ENCODE data around the gene ADPRM. TPM values are rescaled to one million over a fixed set of nuclear protein-coding genes. Genes with fewer than 3 reads are reported as not detected.

ADPRM gene
- total and polyA plus RNA-seq, 12 donors, result 3.5 to 7.3 (median 4.6) TPM

- intact Hi-C loops (cut with DNase I), result no loop called here
- Histone ChIP-seq H3K36me3 (peaks cover 0 to 9% (median 0%) of the 10 kb centered on the region in 9 donors), H3K4me1 (peaks cover 0 to 6% (median 0%) of the 10 kb centered on the region in 9 donors), H3K9me3 (no peaks in the 10 kb centered on the region), H3K27me3 (no peaks in the 10 kb centered on the region), H3K4me3 (no peak within 1 kb of the TSS), H3K27ac (no peak within 1 kb of the TSS)
- WGBS, 2 donors, result 68 to 77% methylated on average over 15 of the region's 15 CpGs
- DNase-seq, result no peak
- peak in 1 of 8 donors; percentile 44 for ATAC-seq
- TF ChIP-seq, protein P1, sequence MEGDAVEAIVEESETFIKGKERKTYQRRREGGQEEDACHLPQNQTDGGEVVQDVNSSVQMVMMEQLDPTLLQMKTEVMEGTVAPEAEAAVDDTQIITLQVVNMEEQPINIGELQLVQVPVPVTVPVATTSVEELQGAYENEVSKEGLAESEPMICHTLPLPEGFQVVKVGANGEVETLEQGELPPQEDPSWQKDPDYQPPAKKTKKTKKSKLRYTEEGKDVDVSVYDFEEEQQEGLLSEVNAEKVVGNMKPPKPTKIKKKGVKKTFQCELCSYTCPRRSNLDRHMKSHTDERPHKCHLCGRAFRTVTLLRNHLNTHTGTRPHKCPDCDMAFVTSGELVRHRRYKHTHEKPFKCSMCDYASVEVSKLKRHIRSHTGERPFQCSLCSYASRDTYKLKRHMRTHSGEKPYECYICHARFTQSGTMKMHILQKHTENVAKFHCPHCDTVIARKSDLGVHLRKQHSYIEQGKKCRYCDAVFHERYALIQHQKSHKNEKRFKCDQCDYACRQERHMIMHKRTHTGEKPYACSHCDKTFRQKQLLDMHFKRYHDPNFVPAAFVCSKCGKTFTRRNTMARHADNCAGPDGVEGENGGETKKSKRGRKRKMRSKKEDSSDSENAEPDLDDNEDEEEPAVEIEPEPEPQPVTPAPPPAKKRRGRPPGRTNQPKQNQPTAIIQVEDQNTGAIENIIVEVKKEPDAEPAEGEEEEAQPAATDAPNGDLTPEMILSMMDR (IDR thresholded peaks at IDR 0.05), result no peak
Measured at GRCh38 chr17:10657148-10657547, 40.2 kb upstream of the ADPRM start, which contains the start of gene MYH3. Gene MYH3 (minus strand): TSS chr17:10657309. CDS start chr17:10655064, 2,245 bp downstream.

DNA sequence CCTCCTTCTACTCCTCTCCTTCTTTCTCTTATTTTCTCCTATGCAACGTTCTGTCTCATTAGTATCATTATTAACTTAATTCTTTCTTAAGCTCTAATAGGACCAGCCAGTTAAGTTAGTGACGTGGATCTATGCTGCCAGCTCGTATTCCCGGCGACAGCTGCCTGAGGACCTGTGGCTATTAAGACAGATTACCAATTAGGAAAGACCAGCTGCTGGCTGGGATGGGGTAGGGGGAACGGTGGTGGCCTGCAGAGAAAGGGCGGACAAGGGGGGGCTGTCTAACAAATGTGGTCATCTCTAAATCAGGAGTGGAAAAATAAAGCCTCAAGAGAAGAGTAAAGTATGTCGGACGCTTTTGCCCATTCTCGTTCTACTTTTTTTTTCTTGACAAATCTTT lies 39.5 kb upstream of the ADPRM start:
- DNase-seq (no peak), ATAC-seq (no peak)
- no peaks in the 10 kb centered on the region for H3K27me3 ChIP-seq
- WGBS, 2 donors, result 84 to 87% methylated on average over 10 of the region's 10 CpGs
- peaks cover 0 to 6% (median 0%) of the 10 kb centered on the region in 9 donors for H3K4me1 ChIP-seq
- TF ChIP-seq, protein P1 (IDR thresholded peaks at IDR 0.05), result no peak
- H3K27ac ChIP-seq, result no peak overlapping the region
- H3K9me3 ChIP-seq, result no peaks in the 10 kb centered on the region
- intact Hi-C loops (cut with DNase I), result no loop called here
- H3K36me3 ChIP-seq, result peaks cover 0 to 9% (median 0%) of the 10 kb centered on the region in 9 donors
- no peak overlapping the region for H3K4me3 ChIP-seq

DNA sequence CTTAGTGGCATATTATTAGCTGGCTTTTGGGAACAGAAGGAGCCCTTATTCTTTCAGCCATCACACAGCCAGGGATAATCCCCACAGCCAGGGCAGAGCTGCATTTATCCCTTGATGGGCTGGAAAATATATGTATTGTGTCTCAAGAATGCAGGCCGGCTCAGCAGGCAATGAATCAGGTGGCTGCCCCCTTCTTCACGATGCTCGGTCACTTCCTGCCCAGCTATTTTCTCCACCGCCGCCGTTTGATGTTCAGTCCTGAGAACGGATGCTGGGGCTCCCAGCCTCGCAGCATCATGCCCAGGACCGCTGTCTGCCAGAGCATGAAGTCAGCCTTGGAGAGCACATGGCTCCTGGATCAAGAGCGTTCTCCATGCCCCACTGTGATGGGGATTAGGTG lies 36.0 kb upstream of the ADPRM start:
- ATAC-seq (no peak), DNase-seq (no peak)
- H3K36me3 ChIP-seq, result peaks cover 0 to 9% (median 0%) of the 10 kb centered on the region in 9 donors
- TF ChIP-seq, protein P1 (IDR thresholded peaks at IDR 0.05), result no peak
- intact Hi-C loops (cut with DNase I), result no loop called here
- WGBS, 2 donors, result 90 to 91% methylated on average over 10 of the region's 10 CpGs
- H3K4me3 ChIP-seq, result no peak overlapping the region
- no peaks in the 10 kb centered on the region for H3K9me3 ChIP-seq
- no peaks in the 10 kb centered on the region for H3K4me1 ChIP-seq
- H3K27me3 ChIP-seq, result no peaks in the 10 kb centered on the region
- no peak overlapping the region for H3K27ac ChIP-seq

GRCh38 chr17:10663231-10663630 lies 34.2 kb upstream of the ADPRM start:
- ATAC-seq, result no peak
- H3K4me3 ChIP-seq, result no peak overlapping the region
- WGBS, 2 donors, result 91 to 92% methylated on average over 6 of the region's 6 CpGs
- no peaks in the 10 kb centered on the region for H3K27me3 ChIP-seq
- TF ChIP-seq, protein P1 (IDR thresholded peaks at IDR 0.05), result no peak
- H3K9me3 ChIP-seq, result no peaks in the 10 kb centered on the region
- H3K36me3 ChIP-seq, result peaks cover 0 to 9% (median 0%) of the 10 kb centered on the region in 9 donors
- no peak overlapping the region for H3K27ac ChIP-seq
- intact Hi-C loops (cut with DNase I), result no loop called here
- H3K4me1 ChIP-seq, result no peaks in the 10 kb centered on the region
- DNase-seq, result no peak

Measured in heart right ventricle (tissue), 16 donors.